ENCODE data around the gene B4GALNT3.

DNA sequence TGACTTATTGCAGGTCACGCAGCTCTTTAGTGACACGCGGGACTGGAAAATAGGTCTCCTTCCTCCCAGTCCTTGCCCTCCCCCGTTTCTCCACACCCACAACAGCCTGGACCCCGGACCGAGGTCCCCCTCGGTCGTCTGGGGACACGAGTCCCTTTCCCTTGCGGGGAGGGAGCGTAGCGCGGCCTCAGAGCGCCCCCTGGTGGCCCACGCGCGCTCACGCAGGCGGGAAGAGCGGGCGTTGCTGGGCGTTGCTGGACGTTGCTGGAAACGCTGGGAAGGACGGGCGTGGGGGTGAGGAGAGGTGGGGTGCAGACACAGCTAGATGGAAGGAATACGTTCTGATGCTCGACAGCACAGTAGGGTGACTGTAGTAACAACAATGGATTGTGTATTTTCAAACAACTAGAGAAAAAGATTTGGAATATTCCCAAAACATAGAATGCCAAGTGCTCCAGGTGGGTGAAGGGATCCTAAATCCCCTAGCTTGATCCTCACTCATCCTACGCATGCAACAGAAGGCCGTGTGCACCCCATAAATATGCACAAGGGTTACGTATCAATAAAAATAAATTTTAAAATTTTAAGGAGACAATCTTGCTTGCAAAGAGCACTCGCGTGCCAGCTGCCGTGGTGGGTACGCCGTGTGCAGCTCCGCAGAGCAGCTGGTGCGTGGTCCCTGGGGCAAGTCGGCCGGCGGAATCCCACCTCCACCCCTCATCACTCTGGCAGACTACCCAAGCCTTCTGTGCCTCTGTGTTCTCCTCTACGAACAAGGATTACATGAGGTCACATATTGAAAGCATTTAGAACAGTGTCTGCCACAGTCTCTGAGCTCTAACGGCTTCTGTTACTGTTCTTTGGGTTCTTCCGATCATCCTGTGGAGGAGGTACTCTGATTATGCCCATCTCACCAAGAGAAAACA, 87.4 kb downstream of the B4GALNT3 start:
- TF ChIP-seq CTCF (IDR thresholded peaks at IDR 0.05) (peak; percentile 97 to 99 (median 98)), POLR2A (IDR thresholded peaks at IDR 0.05) (no peak)
